Body of pancreas (tissue), 4 donors: ENCODE data around the gene ARHGAP29.

Source experiments
- POLR2A ChIP-seq, 3 donors: fragments of 450-650 bp; IDR thresholded peaks; one replicate each; pipeline ENCODE4 v1.6.1; 2016; ENCODE audit warnings: antibody characterized with exemption in 3 of 3, mild to moderate bottlenecking in 2 of 3
- TF ChIP-seq, protein P1 (sequence below), 7 experiments: fragments of 450-650 bp in 4 of 7; fragments of 200-600 bp in 3 of 7; sonication (generic) in 3 of 7; IDR thresholded peaks; one replicate each; pipeline ENCODE4 v1.5.1; 2016 to 2019; ENCODE audit warnings: antibody characterized with exemption in 7 of 7

DNA sequence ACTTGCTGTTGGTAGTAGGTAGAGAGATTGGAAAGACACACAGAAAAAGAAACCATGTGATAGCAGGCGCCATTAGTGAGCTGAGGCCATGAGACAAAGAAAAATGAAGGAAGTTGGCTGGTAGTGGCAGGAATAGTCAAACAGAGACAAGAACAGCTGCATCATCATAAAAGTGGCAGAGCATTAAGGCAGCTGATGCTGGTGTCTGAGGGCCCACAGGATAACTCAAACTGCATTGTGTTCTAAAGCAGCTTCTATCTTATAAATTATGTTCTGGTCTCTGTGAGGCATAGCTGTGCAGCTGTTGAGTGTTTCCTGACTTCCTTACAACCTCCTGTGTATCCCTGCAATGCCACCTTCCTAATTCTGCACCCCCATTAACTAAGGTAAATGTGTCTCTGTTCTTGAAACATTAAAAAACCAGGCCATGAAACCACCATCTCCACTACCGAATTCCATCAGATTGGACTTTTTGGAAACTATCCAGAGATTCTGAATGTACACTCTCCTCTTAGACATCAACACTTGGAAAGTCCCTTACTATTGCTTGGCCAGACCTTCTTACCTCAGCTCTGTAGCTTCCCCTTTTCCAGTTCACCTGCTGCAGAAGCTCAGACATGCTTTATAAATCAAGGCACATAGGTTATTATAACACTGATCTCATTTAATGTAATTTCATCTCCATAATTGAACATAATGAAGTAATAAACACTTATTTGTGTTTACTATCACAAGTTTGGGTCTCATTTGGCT is 23.4 kb upstream of the ARHGAP29 start:
- TF ChIP-seq, protein P1, sequence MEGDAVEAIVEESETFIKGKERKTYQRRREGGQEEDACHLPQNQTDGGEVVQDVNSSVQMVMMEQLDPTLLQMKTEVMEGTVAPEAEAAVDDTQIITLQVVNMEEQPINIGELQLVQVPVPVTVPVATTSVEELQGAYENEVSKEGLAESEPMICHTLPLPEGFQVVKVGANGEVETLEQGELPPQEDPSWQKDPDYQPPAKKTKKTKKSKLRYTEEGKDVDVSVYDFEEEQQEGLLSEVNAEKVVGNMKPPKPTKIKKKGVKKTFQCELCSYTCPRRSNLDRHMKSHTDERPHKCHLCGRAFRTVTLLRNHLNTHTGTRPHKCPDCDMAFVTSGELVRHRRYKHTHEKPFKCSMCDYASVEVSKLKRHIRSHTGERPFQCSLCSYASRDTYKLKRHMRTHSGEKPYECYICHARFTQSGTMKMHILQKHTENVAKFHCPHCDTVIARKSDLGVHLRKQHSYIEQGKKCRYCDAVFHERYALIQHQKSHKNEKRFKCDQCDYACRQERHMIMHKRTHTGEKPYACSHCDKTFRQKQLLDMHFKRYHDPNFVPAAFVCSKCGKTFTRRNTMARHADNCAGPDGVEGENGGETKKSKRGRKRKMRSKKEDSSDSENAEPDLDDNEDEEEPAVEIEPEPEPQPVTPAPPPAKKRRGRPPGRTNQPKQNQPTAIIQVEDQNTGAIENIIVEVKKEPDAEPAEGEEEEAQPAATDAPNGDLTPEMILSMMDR (IDR thresholded peaks at IDR 0.05): no peak
- TF ChIP-seq POLR2A (IDR thresholded peaks at IDR 0.05): no peak
